Panc1 (cell line): ENCODE measurements around the gene STK10. TPM values are rescaled to one million over a fixed set of nuclear protein-coding genes. Genes with fewer than 3 reads are reported as not detected.

ENCODE experiments used
- ATAC-seq: fragments of 200-7000 bp; cut with Tn5 transposase; 2 replicates; pipeline ENCODE4 v1.9.1; 2020; ENCODE audit warnings: mild to moderate bottlenecking, moderate library complexity
- BruUV-seq: library from RNA; stranded (reverse); fragments of 400-500 nt; replicated peaks from 2 replicates; lab custom pipeline; 2021; lab: Mats Ljungman, UMichigan
- CTCF ChIA-PET: fragments of 300-600 bp; sonication (Branson Sonifier 250); formaldehyde crosslinking; loops from one replicate; lab custom pipeline; 2022; ENCODE audit warnings: antibody characterized with exemption; lab: Charles Lee
- POLR2A ChIA-PET: fragments of 300-600 bp; sonication (Branson Sonifier 250); formaldehyde crosslinking; loops from one replicate; lab custom pipeline; 2022; ENCODE audit warnings: antibody characterized with exemption; lab: Charles Lee
- DNase-seq: peaks from one replicate; pipeline ENCODE4 v3.0.0-alpha.2; 2010; ENCODE audit warnings: low read depth, low spot score
- H3K27ac ChIP-seq: 2 replicates; pipeline ENCODE4 v1.5.1; 2011; ENCODE audit warnings: mild to moderate bottlenecking, low read length, inconsistent platforms
- H3K27me3 ChIP-seq: fragments of 200-500 bp; sonication (Bioruptor generic); 2 replicates; pipeline ENCODE4 v1.6.0; 2014; ENCODE audit warnings: low read length, inconsistent platforms; ENCODE audit not compliant: control insufficient read depth, insufficient read depth
- H3K36me3 ChIP-seq: fragments of 200-500 bp; sonication (Bioruptor generic); 2 replicates; pipeline ENCODE4 v1.5.1; 2014; ENCODE audit warnings: inconsistent platforms, mild to moderate bottlenecking, low read length, moderate library complexity; ENCODE audit not compliant: control insufficient read depth, insufficient read depth
- H3K4me1 ChIP-seq: 2 replicates; pipeline ENCODE4 v1.5.1; 2011; ENCODE audit warnings: inconsistent platforms, mild to moderate bottlenecking, low read length, moderate library complexity; ENCODE audit not compliant: control insufficient read depth, insufficient read depth
- H3K4me3 ChIP-seq, 2 experiments: 2 replicates each; pipeline ENCODE4 v1.5.1; 2011 to 2012; ENCODE audit warnings: low read depth in 2 of 2, low read length in 2 of 2, mild to moderate bottlenecking in 2 of 2, inconsistent platforms in 1 of 2, moderate library complexity in 1 of 2
- H3K9me3 ChIP-seq: fragments of 200-500 bp; sonication (Bioruptor generic); 2 replicates; pipeline ENCODE4 v1.5.1; 2014; ENCODE audit warnings: low read depth, mild to moderate bottlenecking, inconsistent platforms, low read length, moderate library complexity; ENCODE audit not compliant: control insufficient read depth, insufficient read depth
- CTCF ChIP-seq: fragments of 450-650 bp; IDR thresholded peaks from 2 replicates; pipeline ENCODE4 v1.5.1; 2017; ENCODE audit warnings: mild to moderate bottlenecking
- POLR2AphosphoS5 ChIP-seq: IDR thresholded peaks from 2 replicates; pipeline ENCODE4 v1.6.1; 2012; ENCODE audit warnings: mild to moderate bottlenecking, low read depth, low read length, moderate library complexity
- REST ChIP-seq, 2 experiments: IDR thresholded peaks; 2 replicates each; pipeline ENCODE4 v1.6.1; 2011 to 2012; ENCODE audit warnings: low read depth in 2 of 2, control low read depth in 1 of 2, low read length in 1 of 2, mild to moderate bottlenecking in 1 of 2, moderate library complexity in 1 of 2; ENCODE audit not compliant: insufficient read depth in 1 of 2
- SIN3A ChIP-seq: IDR thresholded peaks from 2 replicates; pipeline ENCODE4 v1.6.1; 2012; ENCODE audit warnings: low read depth, mild to moderate bottlenecking, low read length, moderate library complexity, borderline replicate concordance; ENCODE audit not compliant: insufficient read depth
- TCF7L2 ChIP-seq: IDR thresholded peaks from 2 replicates; pipeline ENCODE4 v1.6.1; 2011; ENCODE audit warnings: mild to moderate bottlenecking, low read depth, low read length, inconsistent platforms
- in situ Hi-C: cut with HindIII; loops from 2 replicates; pipeline ENCODE4 v1.10.0; 2016; ENCODE audit warnings: low sequenced_read_pairs, low pct_unique_long_range_greater_than_20kb
- intact Hi-C: fragments of 100-400 bp; cut with micrococcal nuclease; formaldehyde crosslinking; loops from one replicate; pipeline ENCODE4 v1.10.0; 2022; ENCODE audit not compliant: unreplicated experiment
- total RNA-seq: library from RNA; stranded (reverse); gene quantifications from one replicate; pipeline ENCODE4 v1.2.1, GENCODE V29; 2021; ENCODE audit not compliant: unreplicated experiment

STK10 gene
- total RNA-seq, 1 experiment from 2014 or later = 34.9 TPM

GRCh38 chr5:172110260-172110815 is 77.7 kb downstream of the STK10 start:
- Histone ChIP-seq H3K27me3 (no peaks in the 10 kb centered on the region), H3K36me3 (no peaks in the 10 kb centered on the region), H3K4me1 (peaks cover 18% of the 10 kb centered on the region), H3K4me3 (no peak overlapping the region), H3K27ac (no peak overlapping the region), H3K9me3 (no peaks in the 10 kb centered on the region)
- POLR2A ChIA-PET = no interaction called here
- intact Hi-C loops (no loop called here), in situ Hi-C loops (no loop called here)
- DNase-seq (no peak), ATAC-seq (no peak)
- TF ChIP-seq TCF7L2 (no peak), CTCF (no peak), REST (IDR thresholded peaks at IDR 0.05; ENCODE audit: insufficient read depth in 1 of 2, low read depth in 2 of 2, low read length in 1 of 2) (no peak), POLR2AphosphoS5 (no peak), SIN3A (no peak)
- CTCF ChIA-PET = interaction anchor here (0.5 kb wide), 1 partner anchor 59 kb away, joined by 4 read pairs; no protein-coding TSS in a partner anchor
- BruUV-seq = no TSS peak

GRCh38 chr5:172109749-172110148 is 78.3 kb downstream of the STK10 start:
- in situ Hi-C loops (no loop called here), intact Hi-C loops (loop anchor here (2.0 kb wide), 1 partner anchor 79 kb away; the partner anchor contains the start of gene STK10)
- no TSS peak for BruUV-seq
- POLR2A ChIA-PET = no interaction called here
- H3K36me3 ChIP-seq = no peaks in the 10 kb centered on the region
- TF ChIP-seq POLR2AphosphoS5 (no peak), SIN3A (no peak), TCF7L2 (no peak), REST (IDR thresholded peaks at IDR 0.05; ENCODE audit: insufficient read depth in 1 of 2, low read depth in 2 of 2, low read length in 1 of 2) (no peak), CTCF (no peak)
- DNase-seq = no peak
- no peak overlapping the region for H3K4me3 ChIP-seq
- H3K4me1 ChIP-seq = peaks cover 18% of the 10 kb centered on the region
- no peaks in the 10 kb centered on the region for H3K9me3 ChIP-seq
- CTCF ChIA-PET = no interaction called here
- no peak for ATAC-seq
- H3K27ac ChIP-seq = no peak overlapping the region
- H3K27me3 ChIP-seq = no peaks in the 10 kb centered on the region
